GM19395 (cell line): ENCODE results near the gene CKS2.
A peak's percentile ranks its signal among the peaks of the same experiment; 100 is the strongest.
"Not testable (repeated sequence)": the region's sequence is repeated elsewhere in the genome, so short reads cannot be mapped to it uniquely, and the experiment has no call there.

Experiments
- ATAC-seq: cut with Tn5 transposase; IDR thresholded peaks from one replicate; pipeline ENCODE4 v1.9.1; 2021; ENCODE audit warnings: mild to moderate bottlenecking, moderate library complexity; ENCODE audit not compliant: unreplicated experiment

The CKS2 gene

GRCh38 chr9:89309608-89310474, 1.2 kb upstream of the CKS2 start:
- no peak for ATAC-seq

- peak; percentile 0 for ATAC-seq
Measured at GRCh38 chr9:89311346-89312221, 589 bp downstream of the CKS2 start.

- no peak for ATAC-seq
Measured at GRCh38 chr9:89312222-89312571, 1.2 kb downstream of the CKS2 start.

GRCh38 chr9:89313842-89314241, 2.8 kb downstream of the CKS2 start:
- ATAC-seq = no peak

GRCh38 chr9:89314955-89315354, 4.0 kb downstream of the CKS2 start:
- no peak for ATAC-seq

GRCh38 chr9:89315482-89315881, 4.5 kb downstream of the CKS2 start:
- ATAC-seq = no peak

GRCh38 chr9:89317282-89317681, 6.3 kb downstream of the CKS2 start:
- ATAC-seq = no peak

- peak; percentile 87 for ATAC-seq
Measured at GRCh38 chr9:89318123-89319014, 7.4 kb downstream of the CKS2 start, which contains the start of gene SECISBP2. TSS of gene SECISBP2 (plus strand) at chr9:89318500. CDS start at chr9:89318577, 77 bp downstream.

- peak; percentile 6 for ATAC-seq
Measured at GRCh38 chr9:89319015-89319905, 8.3 kb downstream of the CKS2 start.

- no peak for ATAC-seq
Measured at GRCh38 chr9:89323390-89323789, 12.4 kb downstream of the CKS2 start.

GRCh38 chr9:89325733-89326132, 14.7 kb downstream of the CKS2 start:
- ATAC-seq = no peak

GRCh38 chr9:89328064-89328463, 17.1 kb downstream of the CKS2 start:
- ATAC-seq = no peak

GRCh38 chr9:89329917-89330316, 18.9 kb downstream of the CKS2 start:
- ATAC-seq = no peak

GRCh38 chr9:89330513-89330912, 19.5 kb downstream of the CKS2 start:
- no peak for ATAC-seq

GRCh38 chr9:89339807-89340206, 28.8 kb downstream of the CKS2 start:
- ATAC-seq = no peak

- peak; percentile 72 for ATAC-seq
Measured at GRCh38 chr9:89340332-89340731, 29.3 kb downstream of the CKS2 start.

- no peak for ATAC-seq
Measured at GRCh38 chr9:89342213-89342612, 31.2 kb downstream of the CKS2 start.

GRCh38 chr9:89342948-89343347, 32.0 kb downstream of the CKS2 start:
- no peak for ATAC-seq

GRCh38 chr9:89343812-89344211, 32.8 kb downstream of the CKS2 start:
- not testable (repeated sequence) for ATAC-seq

GRCh38 chr9:89345476-89345875, 34.5 kb downstream of the CKS2 start:
- ATAC-seq = no peak
